ENCODE results near the gene GHRHR.

GHRHR gene

GRCh38 chr7:31017032-31017675 is 53.4 kb downstream of the GHRHR start:
- no peak for DNase-seq

- no peak for DNase-seq
Observed at GRCh38 chr7:31017721-31018120, 54.0 kb downstream of the GHRHR start.

- no peak for DNase-seq
Observed at GRCh38 chr7:31019509-31019908, 55.8 kb downstream of the GHRHR start.

- no peak for DNase-seq
Observed at GRCh38 chr7:31020161-31020560, 56.4 kb downstream of the GHRHR start.

- no peak for DNase-seq
Observed at GRCh38 chr7:31020652-31021051, 56.9 kb downstream of the GHRHR start.

- DNase-seq = no peak
Observed at GRCh38 chr7:31022117-31022516, 58.4 kb downstream of the GHRHR start.

GRCh38 chr7:31022726-31023125 is 59.0 kb downstream of the GHRHR start:
- DNase-seq = no peak

- no peak for DNase-seq
Observed at GRCh38 chr7:31023877-31024276, 60.1 kb downstream of the GHRHR start.

- no peak for DNase-seq
Observed at GRCh38 chr7:31027161-31027965, 63.6 kb downstream of the GHRHR start.

GRCh38 chr7:31028006-31028405 is 64.3 kb downstream of the GHRHR start:
- no peak for DNase-seq

GRCh38 chr7:31028417-31028992 is 64.8 kb downstream of the GHRHR start:
- DNase-seq = no peak
